ENCODE measurements around the gene AK3. TPM values are rescaled to one million over a fixed set of nuclear protein-coding genes. Genes with fewer than 3 reads are reported as not detected.

Gene AK3
- total and polyA plus RNA-seq, 2 donors (not counting 3 experiments of a cell fraction or from before 2014, with no cell fraction given), result 20.6 to 42.3 TPM

DNA sequence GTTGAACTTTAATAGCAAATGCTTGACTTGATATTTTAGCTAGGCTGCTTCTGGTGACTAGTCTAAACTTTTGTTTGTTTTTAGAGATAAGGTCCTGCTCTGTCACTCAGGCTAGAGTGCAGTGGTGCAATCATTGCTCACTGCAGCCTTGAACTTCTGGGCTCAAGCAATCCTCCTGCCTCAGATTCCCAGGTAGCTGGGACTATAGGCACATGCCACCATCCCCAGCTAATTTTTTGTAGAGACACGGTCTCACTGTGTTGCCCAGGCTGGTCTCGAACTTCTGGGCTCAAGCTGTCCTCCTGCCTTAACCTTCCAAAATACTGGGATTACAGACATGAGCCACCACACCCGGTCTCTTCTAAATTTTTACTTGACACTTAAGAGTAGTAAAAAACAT lies 40.9 kb downstream of the AK3 start:
- Histone ChIP-seq H3K4me1 (ENCODE audit: control insufficient read depth, extremely low read depth, insufficient read depth, low read length) (no peaks in the 10 kb centered on the region), H3K9me3 (replicated peaks; ENCODE audit: control insufficient read depth, insufficient read depth, low read length) (no peaks in the 10 kb centered on the region), H3K27ac (ENCODE audit: insufficient read depth, low read depth, low read length) (no peak overlapping the region), H3K4me2 (ENCODE audit: insufficient read depth, low read length) (no peak overlapping the region), H3K79me2 (ENCODE audit: control insufficient read depth, insufficient read depth, low read length) (peaks cover 3% of the 10 kb centered on the region), H3K36me3 (ENCODE audit: control insufficient read depth in 2 of 2, extremely low read depth in 1 of 2, insufficient read depth in 2 of 2, low read length in 2 of 2) (peaks cover 0 to 8% of the 10 kb centered on the region in 2 experiments), H3K4me3 (replicated peaks in 1 of 3; ENCODE audit: insufficient read depth in 1 of 3, low read depth in 1 of 3, low read length in 3 of 3) (no peak overlapping the region), H2AFZ (ENCODE audit: low read depth, low read length) (no peak overlapping the region), H3K27me3 (ENCODE audit: control insufficient read depth in 2 of 2, insufficient read depth in 2 of 2, low read length in 2 of 2) (no peaks in the 10 kb centered on the region), H3K9ac (replicated peaks; ENCODE audit: extremely low read depth, insufficient read depth, low read length) (no peak overlapping the region), H3K9me1 (replicated peaks; ENCODE audit: control insufficient read depth, extremely low read depth, insufficient read depth, low read length) (no peaks in the 10 kb centered on the region), H4K20me1 (replicated peaks; ENCODE audit: control insufficient read depth, extremely low read depth, insufficient read depth, low read length) (no peaks in the 10 kb centered on the region)
- no peak for DNase-seq (ENCODE audit: low read depth, low spot score)
- BruUV-seq (replicated peaks), result no TSS peak
- intact Hi-C loops (cut with micrococcal nuclease), result no loop called here
- CTCF ChIA-PET, result no interaction called here
- dilution Hi-C loops (cut with MboI; ENCODE audit: extremely low pct_ligation_motif_present, low sequenced_read_pairs), result no loop called here
- TF ChIP-seq JUN (IDR thresholded peaks at IDR 0.05; ENCODE audit: borderline replicate concordance, insufficient read depth, insufficient read length, low read depth), result no peak
- TF ChIP-seq FOS (IDR thresholded peaks at IDR 0.05; ENCODE audit: borderline replicate concordance, insufficient read depth, low read length), result no peak
- no peak for TF ChIP-seq POLR2A (IDR thresholded peaks at IDR 0.05; ENCODE audit: low read depth, low read length)
- TF ChIP-seq GATA2 (IDR thresholded peaks at IDR 0.05; ENCODE audit: insufficient read depth, insufficient read length, low read depth, low read length), result no peak
- no peak for FAIRE-seq
- POLR2A ChIA-PET, result no interaction called here

- BruUV-seq (replicated peaks), result no TSS peak
- Histone ChIP-seq H3K79me2 (ENCODE audit: control insufficient read depth, insufficient read depth, low read length) (peaks cover 5% of the 10 kb centered on the region), H2AFZ (ENCODE audit: low read depth, low read length) (no peak overlapping the region), H4K20me1 (replicated peaks; ENCODE audit: control insufficient read depth, extremely low read depth, insufficient read depth, low read length) (no peaks in the 10 kb centered on the region), H3K9me1 (replicated peaks; ENCODE audit: control insufficient read depth, extremely low read depth, insufficient read depth, low read length) (no peaks in the 10 kb centered on the region), H3K4me3 (replicated peaks in 1 of 3; ENCODE audit: insufficient read depth in 1 of 3, low read depth in 1 of 3, low read length in 3 of 3) (no peak overlapping the region), H3K27ac (ENCODE audit: insufficient read depth, low read depth, low read length) (no peak overlapping the region), H3K9me3 (replicated peaks; ENCODE audit: control insufficient read depth, insufficient read depth, low read length) (no peaks in the 10 kb centered on the region), H3K9ac (replicated peaks; ENCODE audit: extremely low read depth, insufficient read depth, low read length) (no peak overlapping the region), H3K27me3 (ENCODE audit: control insufficient read depth in 2 of 2, insufficient read depth in 2 of 2, low read length in 2 of 2) (no peaks in the 10 kb centered on the region), H3K4me1 (ENCODE audit: control insufficient read depth, extremely low read depth, insufficient read depth, low read length) (no peaks in the 10 kb centered on the region), H3K36me3 (ENCODE audit: control insufficient read depth in 2 of 2, extremely low read depth in 1 of 2, insufficient read depth in 2 of 2, low read length in 2 of 2) (peaks cover 0 to under 1% of the 10 kb centered on the region in 2 experiments), H3K4me2 (ENCODE audit: insufficient read depth, low read length) (no peak overlapping the region)
- dilution Hi-C loops (cut with MboI; ENCODE audit: extremely low pct_ligation_motif_present, low sequenced_read_pairs), result no loop called here
- no peak for DNase-seq (ENCODE audit: low read depth, low spot score)
- ChIA-PET CTCF (no interaction called here), POLR2A (no interaction called here)
- TF ChIP-seq FOS (IDR thresholded peaks at IDR 0.05; ENCODE audit: borderline replicate concordance, insufficient read depth, low read length) (no peak), EZH2 (IDR thresholded peaks at IDR 0.05; ENCODE audit: borderline replicate concordance, low read depth, low read length, severe bottlenecking) (no peak), MYC (IDR thresholded peaks at IDR 0.05; ENCODE audit: low read depth, low read length) (no peak), CTCF (IDR thresholded peaks at IDR 0.05; ENCODE audit: extremely low read depth in 1 of 2, insufficient read depth in 1 of 2, low read depth in 1 of 2, low read length in 2 of 2) (no peak), JUN (IDR thresholded peaks at IDR 0.05; ENCODE audit: borderline replicate concordance, insufficient read depth, insufficient read length, low read depth) (no peak), POLR2A (IDR thresholded peaks at IDR 0.05; ENCODE audit: low read depth, low read length) (no peak), GATA2 (IDR thresholded peaks at IDR 0.05; ENCODE audit: insufficient read depth, insufficient read length, low read depth, low read length) (no peak), POLR2AphosphoS5 (IDR thresholded peaks at IDR 0.05; ENCODE audit: insufficient read depth, low read depth, low read length) (no peak)
- TF ChIP-seq, protein P1, sequence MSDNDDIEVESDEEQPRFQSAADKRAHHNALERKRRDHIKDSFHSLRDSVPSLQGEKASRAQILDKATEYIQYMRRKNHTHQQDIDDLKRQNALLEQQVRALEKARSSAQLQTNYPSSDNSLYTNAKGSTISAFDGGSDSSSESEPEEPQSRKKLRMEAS (IDR thresholded peaks at IDR 0.05; ENCODE audit: insufficient read depth, insufficient read length), result no peak
- intact Hi-C loops (cut with micrococcal nuclease), result no loop called here
- FAIRE-seq, result no peak
Measured at GRCh38 chr9:4691795-4692194, 49.2 kb downstream of the AK3 start.
